Adipose tissue (tissue), 3 donors: ENCODE data around the gene PRDM16. TPM values are rescaled to one million over a fixed set of nuclear protein-coding genes. Genes with fewer than 3 reads are reported as not detected.

Experiments
- H3K27ac ChIP-seq: one replicate; pipeline ENCODE4 v1.5.1; 2013; ENCODE audit warnings: low read depth, low read length
- WGBS, 3 donors: extraction: QIAGEN DNeasy Blood & Tissue Kit; methylation state at CpG; one replicate each; pipeline ENCODE4 v1.1.7; 2013; 5-methylcytosine and 5-hydroxymethylcytosine counted together
- polyA plus RNA-seq, 3 donors: library from polyadenylated mRNA; stranded (reverse); fragments of 200-250 nt; gene quantifications; one replicate each; pipeline ENCODE4 v1.2.3, GENCODE V29; 2013
- donor health status: healthy with polysubstance abuse.
- donor health status: Bipolar disorder and iron deficiency.
- donor health status: healthy.

PRDM16 gene
- polyA plus RNA-seq, 3 donors = 1.6 to 3.6 (median 1.6) TPM

DNA sequence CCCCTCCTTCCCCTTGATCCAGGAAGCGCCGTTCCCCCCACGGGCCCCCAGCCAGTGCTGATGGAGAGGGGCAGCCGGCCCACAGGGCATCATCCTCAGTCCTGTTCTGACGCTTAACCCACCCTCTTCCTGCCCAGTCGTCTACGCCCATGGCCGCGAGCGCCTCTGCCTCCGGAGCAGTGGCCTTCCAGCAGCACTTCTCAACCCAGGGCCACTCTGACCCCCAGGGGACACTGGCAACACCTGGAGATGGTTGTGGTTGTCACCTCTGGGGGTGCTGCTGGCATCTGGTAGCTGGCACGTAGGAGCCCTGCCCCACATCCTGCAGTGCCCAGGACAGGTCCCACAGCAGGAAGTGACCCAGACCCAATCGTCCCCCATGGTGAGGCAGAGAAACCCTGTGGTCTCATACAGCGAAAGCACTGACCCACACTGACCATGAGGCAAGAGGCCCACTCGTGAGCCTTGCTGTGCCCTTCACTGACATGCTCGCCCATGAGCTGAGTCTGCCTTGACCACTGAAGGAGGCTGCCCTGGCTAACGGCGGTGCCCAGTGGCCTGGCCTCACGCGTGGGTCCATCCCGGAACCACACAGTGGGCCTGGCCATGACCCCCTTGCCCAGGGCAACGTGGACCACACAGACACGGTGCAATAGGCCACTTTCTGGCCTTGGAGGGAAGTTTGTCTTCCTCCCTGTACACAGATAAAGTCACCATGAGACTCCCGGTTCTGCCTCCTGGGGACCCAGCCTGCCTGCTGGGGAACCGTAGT lies 288.7 kb downstream of the PRDM16 start:
- 60 to 83% (median 70%) methylated on average over 25 of the region's 25 CpGs for WGBS, 3 donors
- no peak overlapping the region for H3K27ac ChIP-seq

DNA sequence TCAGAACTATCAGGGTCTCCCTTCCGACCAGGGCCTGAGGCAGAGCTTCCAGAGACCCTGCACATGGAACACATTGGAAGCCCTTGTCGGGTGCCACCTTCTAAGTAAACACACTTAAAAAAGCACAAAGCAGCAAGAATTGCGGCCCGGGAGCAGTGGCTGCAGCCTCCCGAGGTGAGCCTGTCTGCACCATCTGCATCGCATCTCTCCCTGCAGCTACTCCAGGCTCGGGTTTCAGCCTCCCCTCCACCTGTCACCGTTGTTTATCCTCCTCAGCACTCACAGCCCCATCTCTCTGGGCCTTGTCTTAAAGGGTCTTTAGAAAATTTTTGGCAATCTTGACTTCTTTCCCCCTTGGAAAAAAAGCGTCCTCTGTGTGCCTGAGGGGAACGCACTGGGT lies 290.3 kb downstream of the PRDM16 start:
- H3K27ac ChIP-seq = no peak overlapping the region
- WGBS, 3 donors = 68 to 80% (median 74%) methylated on average over 10 of the region's 10 CpGs

DNA sequence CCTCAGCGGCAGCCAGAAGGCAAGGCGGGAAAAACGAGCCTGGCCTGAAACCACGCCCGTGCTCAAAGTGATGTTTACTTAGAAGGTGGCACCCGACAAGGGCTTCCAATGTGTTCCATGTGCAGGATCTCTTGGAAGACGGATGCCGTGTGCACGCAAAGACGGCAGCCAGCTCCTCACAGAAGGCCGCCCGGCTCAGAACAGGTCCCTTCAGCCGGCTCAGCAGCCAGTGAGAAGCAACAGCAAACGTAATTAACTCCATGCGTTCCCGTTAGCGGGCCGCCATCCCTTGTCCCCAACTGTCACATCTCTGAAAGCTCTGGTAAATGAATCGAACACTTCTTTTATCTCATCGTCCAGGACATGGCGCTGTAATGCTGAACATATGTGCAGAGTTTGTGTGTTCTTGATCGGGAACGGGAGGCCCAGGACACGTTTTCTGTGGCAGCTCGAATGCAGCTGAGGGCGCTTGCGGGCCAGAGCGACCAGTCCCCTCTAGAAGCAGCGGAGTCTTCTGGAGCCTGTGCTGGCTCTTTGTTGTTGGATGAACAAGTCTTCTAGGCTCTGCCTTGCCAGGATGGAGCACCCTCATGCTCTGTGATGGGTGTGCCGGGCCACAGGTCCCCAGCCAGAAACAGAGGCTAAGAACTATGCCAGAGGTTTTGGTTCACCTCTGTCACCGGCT lies 290.9 kb downstream of the PRDM16 start:
- WGBS, 3 donors = 82 to 91% (median 82%) methylated on average over 31 of the region's 31 CpGs
- no peak overlapping the region for H3K27ac ChIP-seq

DNA sequence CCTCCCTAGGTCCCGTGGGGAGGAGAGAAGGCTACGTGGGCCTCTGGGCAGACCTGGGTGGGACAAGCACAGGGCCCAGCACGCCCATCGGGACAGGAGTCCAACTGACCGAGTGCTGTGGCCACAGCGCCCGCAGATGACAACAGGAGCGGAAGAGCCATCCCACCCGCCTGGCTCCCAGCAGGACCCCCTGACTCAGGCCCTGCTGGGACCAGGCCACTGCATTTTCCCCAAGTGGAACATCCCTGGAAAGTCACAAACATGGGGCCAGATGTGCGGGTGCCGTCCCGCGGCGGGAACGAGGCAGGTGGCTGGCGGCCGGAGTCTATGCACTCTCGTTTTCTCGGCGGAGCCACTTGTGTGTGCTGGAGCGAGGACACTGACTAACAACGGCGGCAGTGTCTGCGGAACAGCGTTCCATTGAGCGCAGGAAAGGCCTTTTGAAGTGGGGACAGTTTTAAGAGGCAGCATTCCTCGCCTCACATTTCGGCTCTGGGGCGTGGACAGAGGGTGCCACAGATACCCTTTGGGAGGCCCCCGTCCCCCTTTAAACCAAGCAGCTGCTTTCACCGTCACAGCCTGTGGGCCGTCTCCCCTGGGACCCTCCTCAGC lies 291.7 kb downstream of the PRDM16 start:
- WGBS, 3 donors = 86 to 93% (median 88%) methylated on average over 30 to 32 of the region's 32 CpGs
- no peak overlapping the region for H3K27ac ChIP-seq

DNA sequence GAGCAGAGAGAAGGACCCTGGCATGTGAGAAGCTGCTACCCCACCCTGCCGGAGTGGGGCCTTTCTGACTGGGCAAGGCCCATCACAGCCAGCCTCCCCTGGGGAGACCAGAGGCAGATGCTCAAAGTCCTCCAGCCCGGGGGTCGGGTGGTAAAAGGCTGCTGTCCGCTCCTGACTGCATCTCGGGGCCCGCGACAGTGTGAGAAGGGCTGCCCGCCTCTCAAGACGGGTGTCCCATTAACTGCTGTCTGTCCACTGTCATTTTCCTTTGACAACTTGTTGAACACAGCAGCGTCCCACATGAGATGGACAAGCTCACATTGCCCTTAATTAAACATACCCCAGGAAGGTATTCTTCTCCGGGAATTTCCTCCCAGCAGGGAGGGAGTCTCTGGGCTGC lies 294.0 kb downstream of the PRDM16 start:
- no peak overlapping the region for H3K27ac ChIP-seq
- WGBS, 3 donors = 80 to 91% (median 84%) methylated on average over 11 of the region's 11 CpGs

DNA sequence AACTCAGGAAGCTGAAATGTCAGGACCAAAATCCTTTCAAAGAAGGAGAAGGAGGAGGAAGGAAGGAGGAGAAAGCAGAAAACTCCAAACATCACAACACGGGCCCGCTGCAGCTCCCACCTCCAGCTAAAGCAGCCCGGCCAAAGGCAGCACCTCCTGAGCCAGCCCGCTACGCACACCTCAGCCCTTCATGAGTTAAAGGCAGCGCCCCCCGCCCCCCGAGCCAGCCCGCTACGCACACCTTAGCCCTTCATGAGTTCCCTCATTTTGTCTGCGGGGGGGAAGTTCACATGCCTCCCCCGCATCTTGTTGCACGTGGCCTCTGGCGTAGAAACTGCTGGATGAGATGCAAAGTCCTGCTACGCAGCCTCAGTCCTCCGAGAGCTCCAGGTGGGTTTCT lies 294.8 kb downstream of the PRDM16 start:
- no peak overlapping the region for H3K27ac ChIP-seq
- 85 to 94% (median 90%) methylated on average over 16 of the region's 16 CpGs for WGBS, 3 donors

GRCh38 chr1:3364551-3364950 lies 295.5 kb downstream of the PRDM16 start:
- 56 to 79% (median 63%) methylated on average over 18 of the region's 18 CpGs for WGBS, 3 donors
- no peak overlapping the region for H3K27ac ChIP-seq

DNA sequence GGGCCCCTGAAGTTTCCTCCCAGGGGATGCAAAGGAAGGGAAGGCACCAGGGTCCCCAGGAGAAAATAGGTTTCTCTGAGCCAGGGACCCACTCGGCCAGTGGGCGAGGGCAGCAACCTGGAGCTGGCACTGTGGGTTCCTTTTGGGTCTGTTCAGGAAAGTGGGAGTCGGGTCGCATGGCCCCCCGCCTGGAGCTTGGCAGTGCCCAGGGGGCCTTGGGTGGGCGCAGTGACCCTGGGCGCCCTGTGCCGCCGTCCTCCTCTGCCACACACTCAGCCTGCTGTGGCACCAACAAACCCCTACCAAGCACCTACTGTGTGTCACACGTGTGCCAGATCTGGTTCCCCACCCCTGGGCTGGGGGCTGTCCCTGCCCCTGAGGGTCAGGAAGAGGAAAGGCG lies 296.0 kb downstream of the PRDM16 start:
- WGBS, 3 donors = 72 to 92% (median 73%) methylated on average over 10 to 11 of the region's 11 CpGs

DNA sequence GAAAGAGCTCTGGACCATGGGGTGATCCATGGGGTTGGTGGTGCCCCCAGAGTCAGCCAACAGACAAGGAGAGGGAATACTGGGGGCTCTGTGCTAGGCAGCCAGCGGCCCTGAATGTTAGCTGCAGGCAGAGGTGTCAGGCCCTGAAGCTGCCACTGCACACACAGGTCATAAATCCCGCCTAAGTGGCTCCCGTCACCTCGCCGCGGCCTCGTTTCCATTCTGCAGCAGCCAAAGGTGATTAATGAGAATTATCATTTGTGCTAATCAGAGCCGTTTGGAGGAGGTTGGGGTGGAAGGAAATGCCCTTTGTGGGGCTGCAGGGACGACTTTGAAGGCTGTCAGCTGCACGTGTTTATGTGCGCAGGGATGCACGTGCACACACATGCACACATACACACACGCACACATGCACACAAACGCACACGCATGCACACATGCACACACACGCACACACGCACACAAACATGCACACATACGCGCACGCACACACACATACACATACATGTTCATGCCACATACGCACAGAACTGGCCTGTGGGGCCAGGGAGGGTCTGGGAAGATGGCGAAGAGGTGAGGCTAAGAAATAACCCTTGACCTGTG lies 296.6 kb downstream of the PRDM16 start:
- 44 to 59% (median 45%) methylated on average over 22 of the region's 22 CpGs for WGBS, 3 donors
- H3K27ac ChIP-seq = no peak overlapping the region

More for the DNA sequence above, 296.0 kb downstream of the PRDM16 start:
- H3K27ac ChIP-seq = no peak overlapping the region

DNA sequence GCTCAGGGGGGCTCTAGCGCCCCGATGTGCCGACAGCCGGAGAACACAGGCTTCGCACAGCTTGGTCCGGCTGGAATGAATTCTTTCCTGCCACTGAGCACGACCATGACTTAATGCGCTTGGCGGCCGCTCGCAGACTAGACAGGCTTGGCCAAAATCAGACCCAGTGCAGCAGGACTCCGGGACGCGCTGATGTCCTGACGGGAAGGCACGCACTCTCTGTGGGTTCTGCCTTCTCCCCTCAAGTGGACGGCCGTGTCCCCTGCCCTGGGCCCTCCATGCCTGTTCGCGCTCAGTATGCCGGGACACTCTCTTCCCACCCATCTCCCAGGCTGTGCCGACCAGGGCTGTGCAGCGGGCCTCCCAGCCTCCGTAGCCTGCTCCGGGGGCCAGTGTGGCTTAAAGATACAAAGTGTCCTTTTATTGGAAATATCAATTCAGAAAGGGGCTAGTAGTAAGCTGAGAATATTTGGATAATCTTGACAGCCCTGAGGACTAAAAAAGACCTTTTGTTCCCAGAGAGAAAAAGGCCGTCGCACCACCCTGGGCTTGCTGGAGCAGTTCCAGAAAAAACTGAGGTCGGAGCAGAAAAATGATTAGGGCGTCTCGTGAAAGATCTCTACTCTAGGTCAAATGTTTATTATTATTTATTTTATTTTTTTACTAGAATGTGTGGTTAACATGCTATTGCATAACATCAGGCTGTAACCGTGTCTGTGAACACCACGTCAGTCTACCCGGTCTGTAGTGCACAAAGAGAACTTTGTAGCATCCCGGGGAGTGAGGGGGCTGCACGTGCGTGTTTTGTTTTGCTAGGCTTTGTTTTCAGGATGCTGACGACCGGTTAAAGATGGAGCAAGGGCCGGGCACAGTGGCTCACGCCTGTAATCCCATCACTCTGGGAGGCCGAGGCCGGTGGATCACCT lies 297.4 kb downstream of the PRDM16 start:
- 51 to 63% (median 62%) methylated on average over 39 to 42 of the region's 42 CpGs for WGBS, 3 donors
- H3K27ac ChIP-seq = no peak overlapping the region

DNA sequence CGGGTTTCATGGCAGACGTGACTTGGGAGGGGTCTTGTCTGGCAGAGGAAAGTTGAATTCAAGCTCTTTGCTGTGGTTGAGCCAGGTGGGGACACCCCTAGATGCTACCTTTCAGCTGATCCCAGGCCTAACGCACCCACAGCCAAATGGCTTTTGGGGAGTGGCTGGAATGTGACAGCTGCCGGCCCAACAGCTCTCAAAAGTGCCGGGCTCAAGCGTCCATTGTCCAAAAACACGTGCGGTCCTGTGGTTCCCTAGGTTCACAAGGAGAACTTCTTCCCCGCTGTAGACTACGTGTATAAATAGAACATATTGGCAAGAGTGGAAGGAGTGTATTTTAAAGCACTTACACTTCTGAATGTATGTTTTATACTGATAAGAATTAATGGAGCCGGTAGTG lies 298.4 kb downstream of the PRDM16 start:
- no peak overlapping the region for H3K27ac ChIP-seq
- WGBS, 3 donors = 69 to 84% (median 71%) methylated on average over 11 of the region's 11 CpGs

DNA sequence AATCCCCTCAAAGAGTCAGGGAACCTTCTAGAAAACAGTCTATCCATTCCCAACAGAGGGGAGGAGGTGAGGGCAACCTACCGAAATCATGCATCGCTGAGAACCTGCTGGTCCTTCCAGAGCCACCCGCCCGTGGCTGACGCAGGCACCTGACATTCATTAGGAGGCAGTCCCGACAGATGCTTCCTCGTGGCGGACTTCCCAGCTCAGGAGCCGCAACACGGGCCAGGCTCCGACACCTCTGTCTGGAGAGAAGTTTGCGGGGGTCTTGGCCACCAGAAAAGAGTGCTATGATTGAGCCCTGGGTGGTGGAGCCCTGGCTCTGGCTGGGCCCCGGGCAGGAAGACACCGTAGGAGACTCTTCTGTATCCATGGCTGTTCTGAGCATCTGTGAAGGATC lies 299.1 kb downstream of the PRDM16 start:
- H3K27ac ChIP-seq = no peak overlapping the region
- WGBS, 3 donors = 84 to 90% (median 87%) methylated on average over 14 of the region's 14 CpGs

GRCh38 chr1:3368711-3369445 lies 299.9 kb downstream of the PRDM16 start:
- no peak overlapping the region for H3K27ac ChIP-seq
- WGBS, 3 donors = 50 to 83% (median 67%) methylated on average over 16 of the region's 16 CpGs

- 59 to 86% (median 68%) methylated on average over 12 of the region's 12 CpGs for WGBS, 3 donors
These were observed 300.6 kb downstream of the PRDM16 start for GRCh38 chr1:3369446-3370076.

DNA sequence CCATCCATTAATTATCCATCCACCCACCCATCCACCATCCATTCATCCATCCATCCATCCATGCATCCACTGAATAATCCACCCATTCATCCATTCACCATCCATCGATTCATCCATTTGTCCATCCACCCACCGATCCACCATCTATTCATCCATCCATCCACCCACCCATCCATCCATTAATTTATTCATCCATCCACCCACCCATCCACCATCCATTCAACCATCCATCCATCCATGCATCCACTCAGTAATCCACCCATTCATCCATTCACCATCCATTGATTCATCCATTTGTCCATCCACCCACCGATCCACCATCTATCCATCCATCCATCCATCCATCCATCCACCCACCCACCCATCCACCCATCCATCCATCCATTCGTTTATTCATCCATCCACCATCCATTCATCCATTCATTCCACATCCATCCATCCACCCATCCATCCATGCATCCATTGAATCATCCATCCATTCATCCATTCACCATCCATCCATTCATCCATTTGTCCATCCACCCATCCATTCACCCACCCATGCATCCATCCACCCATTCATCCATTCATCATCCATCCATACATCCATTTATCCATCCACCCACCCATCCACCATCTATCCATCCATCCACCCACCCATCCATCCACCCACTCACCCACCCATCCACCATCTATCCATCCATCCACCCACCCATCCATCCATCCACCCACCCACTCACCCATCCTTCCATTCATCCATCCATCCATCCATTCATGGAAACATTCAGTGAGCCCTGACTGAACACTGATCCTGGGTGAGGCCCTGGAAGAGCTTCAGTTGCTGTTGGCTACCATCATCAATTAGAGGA lies 302.1 kb downstream of the PRDM16 start:
- H3K27ac ChIP-seq = no peak overlapping the region
- WGBS, 3 donors = 87 to 96% (median 95%) methylated on average over 4 of the region's 4 CpGs

More at GRCh38 chr1:3369446-3370076, 300.6 kb downstream of the PRDM16 start:
- no peak overlapping the region for H3K27ac ChIP-seq

- no peak overlapping the region for H3K27ac ChIP-seq
- 54 to 80% (median 58%) methylated on average over 9 of the region's 9 CpGs for WGBS, 3 donors
These were observed 303.3 kb downstream of the PRDM16 start for GRCh38 chr1:3372317-3372716.
